DMS79 treated with DMSO at 0.1 percent for 48 hours (cell line): ENCODE measurements around the gene PI3.

ENCODE experiments used
- DNase-seq: peaks from one replicate; lab custom pipeline; 2025; lab: John Stamatoyannopoulos, UW

The PI3 gene

GRCh38 chr20:45187693-45188092 lies 13.0 kb downstream of the PI3 start:
- DNase-seq: no peak

- no peak for DNase-seq
Observed at GRCh38 chr20:45189067-45189609, 14.4 kb downstream of the PI3 start.

GRCh38 chr20:45189861-45190260 lies 15.2 kb downstream of the PI3 start:
- no peak for DNase-seq

- no peak for DNase-seq
Observed at GRCh38 chr20:45191926-45192325, 17.2 kb downstream of the PI3 start.

GRCh38 chr20:45193331-45193730 lies 18.6 kb downstream of the PI3 start:
- DNase-seq: no peak

GRCh38 chr20:45206725-45207124 lies 32.0 kb downstream of the PI3 start, which contains the start of gene SEMG1:
TSS of gene SEMG1 (plus strand) at chr20:45207033. CDS start at chr20:45207054, 21 bp downstream.
- no peak for DNase-seq

GRCh38 chr20:45209924-45210323 lies 35.2 kb downstream of the PI3 start:
- DNase-seq: no peak

- no peak for DNase-seq
Observed at GRCh38 chr20:45211569-45212474, 37.1 kb downstream of the PI3 start.

- no peak for DNase-seq
Observed at GRCh38 chr20:45212836-45213235, 38.1 kb downstream of the PI3 start.

- DNase-seq: no peak
Observed at GRCh38 chr20:45218124-45218523, 43.4 kb downstream of the PI3 start.

- no peak for DNase-seq
Observed at GRCh38 chr20:45218636-45219035, 43.9 kb downstream of the PI3 start.

- DNase-seq: no peak
Observed at GRCh38 chr20:45221076-45221475, 46.4 kb downstream of the PI3 start, which contains the start of gene SEMG2. TSS of gene SEMG2 (plus strand) at chr20:45221373. CDS start at chr20:45221390, 17 bp downstream.

GRCh38 chr20:45223136-45223535 lies 48.4 kb downstream of the PI3 start:
- no peak for DNase-seq
